Thyroid gland (tissue), 4 donors: ENCODE data around the gene LACRT.

Source experiments
- POLR2A ChIP-seq, 2 donors: fragments of 450-650 bp; IDR thresholded peaks; one replicate each; pipeline ENCODE4 v1.6.1; 2017; ENCODE audit warnings: antibody characterized with exemption in 2 of 2, mild to moderate bottlenecking in 2 of 2, moderate library complexity in 1 of 2
- TF ChIP-seq, protein P1 (sequence below), 6 experiments: fragments of 200-600 bp in 3 of 6; fragments of 450-650 bp in 3 of 6; sonication (generic) in 3 of 6; IDR thresholded peaks; one replicate each; pipeline ENCODE4 v1.5.1; 2016 to 2019; ENCODE audit warnings: antibody characterized with exemption in 6 of 6, mild to moderate bottlenecking in 2 of 6, inconsistent platforms in 1 of 6, moderate library complexity in 1 of 6

DNA sequence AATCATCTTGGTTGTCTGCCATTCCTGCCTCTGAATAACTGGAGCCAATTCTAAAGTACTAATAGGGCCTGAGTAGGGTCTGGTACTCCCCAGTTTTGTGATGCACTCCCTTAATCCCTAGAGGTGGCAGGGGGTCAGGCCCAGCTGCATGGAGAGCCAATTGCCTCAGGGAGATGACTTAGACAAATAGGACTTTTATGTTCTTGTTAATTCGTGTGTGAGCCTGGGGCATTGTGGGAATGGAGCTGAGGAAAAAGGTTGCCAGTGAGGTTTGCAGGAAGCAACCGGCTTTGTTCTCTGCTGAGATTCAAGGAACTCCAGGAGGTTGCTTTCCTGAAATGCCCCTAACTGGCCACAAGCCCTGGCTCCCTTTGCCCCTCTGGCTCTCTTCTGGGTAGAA, 20.2 kb upstream of the LACRT start:
- TF ChIP-seq, protein P1, sequence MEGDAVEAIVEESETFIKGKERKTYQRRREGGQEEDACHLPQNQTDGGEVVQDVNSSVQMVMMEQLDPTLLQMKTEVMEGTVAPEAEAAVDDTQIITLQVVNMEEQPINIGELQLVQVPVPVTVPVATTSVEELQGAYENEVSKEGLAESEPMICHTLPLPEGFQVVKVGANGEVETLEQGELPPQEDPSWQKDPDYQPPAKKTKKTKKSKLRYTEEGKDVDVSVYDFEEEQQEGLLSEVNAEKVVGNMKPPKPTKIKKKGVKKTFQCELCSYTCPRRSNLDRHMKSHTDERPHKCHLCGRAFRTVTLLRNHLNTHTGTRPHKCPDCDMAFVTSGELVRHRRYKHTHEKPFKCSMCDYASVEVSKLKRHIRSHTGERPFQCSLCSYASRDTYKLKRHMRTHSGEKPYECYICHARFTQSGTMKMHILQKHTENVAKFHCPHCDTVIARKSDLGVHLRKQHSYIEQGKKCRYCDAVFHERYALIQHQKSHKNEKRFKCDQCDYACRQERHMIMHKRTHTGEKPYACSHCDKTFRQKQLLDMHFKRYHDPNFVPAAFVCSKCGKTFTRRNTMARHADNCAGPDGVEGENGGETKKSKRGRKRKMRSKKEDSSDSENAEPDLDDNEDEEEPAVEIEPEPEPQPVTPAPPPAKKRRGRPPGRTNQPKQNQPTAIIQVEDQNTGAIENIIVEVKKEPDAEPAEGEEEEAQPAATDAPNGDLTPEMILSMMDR (IDR thresholded peaks at IDR 0.05) = no peak
- TF ChIP-seq POLR2A (IDR thresholded peaks at IDR 0.05) = no peak
